IgD-negative memory B cell (primary cell): Measurements from ENCODE around the gene RBFOX2. TPM values are rescaled to one million over a fixed set of nuclear protein-coding genes. Genes with fewer than 3 reads are reported as not detected.

Source experiments
- H3K27ac Mint-ChIP-seq, 3 donors: one replicate each; pipeline ENCODE4 v1.8.0; 2020 to 2022; ENCODE audit warnings: mild to moderate bottlenecking in 3 of 3, mixed read lengths in 3 of 3, moderate library complexity in 1 of 3
- H3K27me3 Mint-ChIP-seq: one replicate; pipeline ENCODE4 v1.8.0; 2021; ENCODE audit warnings: mixed read lengths
- H3K36me3 Mint-ChIP-seq: one replicate; pipeline ENCODE4 v1.8.0; 2020; ENCODE audit warnings: mild to moderate bottlenecking, mixed read lengths
- H3K4me1 Mint-ChIP-seq, 3 donors: one replicate each; pipeline ENCODE4 v1.8.0; 2020 to 2022; ENCODE audit warnings: mixed read lengths in 3 of 3, mild to moderate bottlenecking in 1 of 3
- H3K4me3 Mint-ChIP-seq, 4 donors: one replicate each; pipeline ENCODE4 v1.8.0; 2020 to 2022; ENCODE audit warnings: mild to moderate bottlenecking in 4 of 4, mixed read lengths in 4 of 4, moderate library complexity in 3 of 4
- H3K9me3 Mint-ChIP-seq, 3 donors: one replicate each; pipeline ENCODE4 v1.8.0; 2020 to 2021; ENCODE audit warnings: mixed read lengths in 3 of 3, mild to moderate bottlenecking in 1 of 3
- polyA plus RNA-seq: library from polyadenylated mRNA; unstranded; fragments of 300-500 nt; fragmentation: Illumina TruSeq; gene quantifications from one replicate; pipeline ENCODE4 v1.2.3, GENCODE V29; 2021

Gene RBFOX2
- polyA plus RNA-seq, 1 donor from 2014 or later = not detected

- Mint-ChIP-seq H3K9me3 (no peaks in the 10 kb centered on the region), H3K4me1 (no peaks in the 10 kb centered on the region), H3K36me3 (no peaks in the 10 kb centered on the region), H3K4me3 (no peak overlapping the region), H3K27ac (no peak overlapping the region), H3K27me3 (peaks cover 2% of the 10 kb centered on the region)
Measured at GRCh38 chr22:35854334-35854733, 174.3 kb downstream of the RBFOX2 start.

- Mint-ChIP-seq H3K4me3 (no peak overlapping the region), H3K27me3 (peaks cover 2% of the 10 kb centered on the region), H3K9me3 (no peaks in the 10 kb centered on the region), H3K27ac (no peak overlapping the region), H3K36me3 (no peaks in the 10 kb centered on the region), H3K4me1 (no peaks in the 10 kb centered on the region)
Measured at GRCh38 chr22:35852076-35852475, 176.5 kb downstream of the RBFOX2 start.

GRCh38 chr22:35850831-35851230, 177.8 kb downstream of the RBFOX2 start:
- Mint-ChIP-seq H3K36me3 (no peaks in the 10 kb centered on the region), H3K4me3 (no peak overlapping the region), H3K27me3 (no peaks in the 10 kb centered on the region), H3K4me1 (no peaks in the 10 kb centered on the region), H3K9me3 (no peaks in the 10 kb centered on the region), H3K27ac (no peak overlapping the region)

- H3K4me3 Mint-ChIP-seq = no peak overlapping the region
- no peaks in the 10 kb centered on the region for H3K36me3 Mint-ChIP-seq
- H3K9me3 Mint-ChIP-seq = no peaks in the 10 kb centered on the region
- H3K4me1 Mint-ChIP-seq = no peaks in the 10 kb centered on the region
- H3K27ac Mint-ChIP-seq = no peak overlapping the region
- peaks cover 2% of the 10 kb centered on the region for H3K27me3 Mint-ChIP-seq
Measured at GRCh38 chr22:35846804-35847203, 181.8 kb downstream of the RBFOX2 start.

- no peak overlapping the region for H3K4me3 Mint-ChIP-seq
- H3K9me3 Mint-ChIP-seq = no peaks in the 10 kb centered on the region
- H3K4me1 Mint-ChIP-seq = no peaks in the 10 kb centered on the region
- no peaks in the 10 kb centered on the region for H3K36me3 Mint-ChIP-seq
- H3K27me3 Mint-ChIP-seq = peaks cover 4% of the 10 kb centered on the region
- no peak overlapping the region for H3K27ac Mint-ChIP-seq
Measured at GRCh38 chr22:35844886-35845285, 183.7 kb downstream of the RBFOX2 start.

GRCh38 chr22:35842954-35843353, 185.7 kb downstream of the RBFOX2 start:
- Mint-ChIP-seq H3K9me3 (no peaks in the 10 kb centered on the region), H3K4me1 (peaks cover 0 to 2% (median 0%) of the 10 kb centered on the region in 3 donors), H3K27me3 (peaks cover 15% of the 10 kb centered on the region)

GRCh38 chr22:35842519-35842913, 186.1 kb downstream of the RBFOX2 start:
- peaks cover 0 to 2% (median 0%) of the 10 kb centered on the region in 3 donors for H3K4me1 Mint-ChIP-seq
- H3K9me3 Mint-ChIP-seq = no peaks in the 10 kb centered on the region
- H3K27ac Mint-ChIP-seq = no peak overlapping the region
- H3K36me3 Mint-ChIP-seq = no peaks in the 10 kb centered on the region
- no peak overlapping the region for H3K4me3 Mint-ChIP-seq
- peaks cover 15% of the 10 kb centered on the region for H3K27me3 Mint-ChIP-seq

More at GRCh38 chr22:35842954-35843353, 185.7 kb downstream of the RBFOX2 start:
- Mint-ChIP-seq H3K4me3 (no peak overlapping the region), H3K36me3 (no peaks in the 10 kb centered on the region), H3K27ac (no peak overlapping the region)

- Mint-ChIP-seq H3K27me3 (peaks cover 15% of the 10 kb centered on the region), H3K9me3 (no peaks in the 10 kb centered on the region)
Measured at GRCh38 chr22:35841907-35842518, 186.6 kb downstream of the RBFOX2 start.

GRCh38 chr22:35840302-35840739, 188.3 kb downstream of the RBFOX2 start:
- Mint-ChIP-seq H3K36me3 (no peaks in the 10 kb centered on the region), H3K4me3 (no peak overlapping the region), H3K4me1 (peaks cover 0 to 2% (median 0%) of the 10 kb centered on the region in 3 donors), H3K27me3 (peaks cover 19% of the 10 kb centered on the region), H3K27ac (no peak overlapping the region), H3K9me3 (no peaks in the 10 kb centered on the region)

More at GRCh38 chr22:35841907-35842518, 186.6 kb downstream of the RBFOX2 start:
- Mint-ChIP-seq H3K4me3 (no peak overlapping the region), H3K27ac (no peak overlapping the region), H3K36me3 (no peaks in the 10 kb centered on the region), H3K4me1 (peaks cover 0 to 2% (median 0%) of the 10 kb centered on the region in 3 donors)

- Mint-ChIP-seq H3K9me3 (no peaks in the 10 kb centered on the region), H3K27ac (no peak overlapping the region), H3K4me3 (no peak overlapping the region), H3K4me1 (peaks cover 0 to 2% (median 0%) of the 10 kb centered on the region in 3 donors), H3K36me3 (no peaks in the 10 kb centered on the region), H3K27me3 (peaks cover 23% of the 10 kb centered on the region)
Measured at GRCh38 chr22:35839841-35840301, 188.8 kb downstream of the RBFOX2 start.

GRCh38 chr22:35838855-35839576, 189.6 kb downstream of the RBFOX2 start:
- no peak overlapping the region for H3K4me3 Mint-ChIP-seq
- H3K27me3 Mint-ChIP-seq = peaks cover 23% of the 10 kb centered on the region
- H3K4me1 Mint-ChIP-seq = peaks cover 0 to 2% (median 0%) of the 10 kb centered on the region in 3 donors
- H3K9me3 Mint-ChIP-seq = no peaks in the 10 kb centered on the region
- H3K27ac Mint-ChIP-seq = no peak overlapping the region
- no peaks in the 10 kb centered on the region for H3K36me3 Mint-ChIP-seq

- Mint-ChIP-seq H3K27ac (no peak overlapping the region), H3K27me3 (peaks cover 21% of the 10 kb centered on the region)
Measured at GRCh38 chr22:35837101-35837727, 191.4 kb downstream of the RBFOX2 start.

GRCh38 chr22:35835998-35836691, 192.5 kb downstream of the RBFOX2 start:
- peaks cover 0 to 2% (median 0%) of the 10 kb centered on the region in 3 donors for H3K4me1 Mint-ChIP-seq
- H3K36me3 Mint-ChIP-seq = no peaks in the 10 kb centered on the region
- H3K27me3 Mint-ChIP-seq = peaks cover 21% of the 10 kb centered on the region
- no peak overlapping the region for H3K27ac Mint-ChIP-seq
- no peaks in the 10 kb centered on the region for H3K9me3 Mint-ChIP-seq
- H3K4me3 Mint-ChIP-seq = no peak overlapping the region

More at GRCh38 chr22:35837101-35837727, 191.4 kb downstream of the RBFOX2 start:
- Mint-ChIP-seq H3K4me3 (no peak overlapping the region), H3K4me1 (peaks cover 0 to 2% (median 0%) of the 10 kb centered on the region in 3 donors), H3K9me3 (no peaks in the 10 kb centered on the region), H3K36me3 (no peaks in the 10 kb centered on the region)

GRCh38 chr22:35835267-35835997, 193.2 kb downstream of the RBFOX2 start:
- H3K27ac Mint-ChIP-seq = peak overlapping the region in 2 of 3 donors; percentile 7 to 22
- H3K4me3 Mint-ChIP-seq = no peak overlapping the region
- peaks cover 21% of the 10 kb centered on the region for H3K27me3 Mint-ChIP-seq
- H3K9me3 Mint-ChIP-seq = no peaks in the 10 kb centered on the region
- H3K4me1 Mint-ChIP-seq = peaks cover 0 to 2% (median 0%) of the 10 kb centered on the region in 3 donors
- no peaks in the 10 kb centered on the region for H3K36me3 Mint-ChIP-seq
